NT2/D1 (cell line): ENCODE results near the gene SMIM43.

ENCODE experiments used
- SUZ12 ChIP-seq: IDR thresholded peaks from 2 replicates; pipeline ENCODE4 v1.6.1; 2011; ENCODE audit not compliant: insufficient read length, insufficient read depth; ENCODE audit errors: extremely low read depth
- ZNF274 ChIP-seq: IDR thresholded peaks from 2 replicates; pipeline ENCODE4 v1.6.1; 2011; ENCODE audit warnings: mild to moderate bottlenecking, low read depth, low read length

GRCh38 chr4:121714548-121714947 lies 50.4 kb downstream of the SMIM43 start:
- TF ChIP-seq ZNF274, result no peak
- no peak for TF ChIP-seq SUZ12
